HG03108 (cell line): ENCODE measurements around the gene MYOF.

ENCODE experiments used
- ATAC-seq: cut with Tn5 transposase; IDR thresholded peaks from one replicate; pipeline ENCODE4 v1.9.1; 2021; ENCODE audit warnings: moderate library complexity; ENCODE audit not compliant: unreplicated experiment

Gene MYOF

GRCh38 chr10:93261961-93262610, 220.0 kb downstream of the MYOF start:
- no peak for ATAC-seq

- ATAC-seq, result no peak
Measured at GRCh38 chr10:93261089-93261488, 221.0 kb downstream of the MYOF start.

DNA sequence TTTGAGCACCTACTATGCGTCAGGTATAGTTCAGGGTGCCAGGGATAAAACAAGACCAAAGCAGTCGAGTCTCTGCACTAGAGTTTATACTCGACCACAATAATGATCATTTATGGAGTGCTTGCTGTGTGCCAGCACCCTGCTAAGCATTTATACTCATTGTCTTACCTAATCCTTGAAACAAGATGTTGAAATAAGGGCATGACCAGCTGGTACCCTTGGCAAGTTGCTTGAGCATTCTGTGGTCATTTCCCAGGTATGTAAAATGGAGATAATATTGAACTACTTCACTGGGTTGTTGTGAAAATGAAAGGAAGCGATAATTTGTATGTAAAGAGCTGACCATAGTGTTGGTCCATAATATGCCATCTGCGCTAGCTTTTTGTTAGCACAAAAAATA, 223.0 kb downstream of the MYOF start:
- no peak for ATAC-seq
